Measurements from ENCODE around the gene LGALS9. TPM values are rescaled to one million over a fixed set of nuclear protein-coding genes. Genes with fewer than 3 reads are reported as not detected.
A peak's percentile ranks its signal among the peaks of the same experiment; 100 is the strongest.
"Not testable (repeated sequence)": the region's sequence is repeated elsewhere in the genome, so short reads cannot be mapped to it uniquely, and the experiment has no call there.

The LGALS9 gene
- polyA plus RNA-seq, 3 donors, result 149 to 581 (median 149) TPM

DNA sequence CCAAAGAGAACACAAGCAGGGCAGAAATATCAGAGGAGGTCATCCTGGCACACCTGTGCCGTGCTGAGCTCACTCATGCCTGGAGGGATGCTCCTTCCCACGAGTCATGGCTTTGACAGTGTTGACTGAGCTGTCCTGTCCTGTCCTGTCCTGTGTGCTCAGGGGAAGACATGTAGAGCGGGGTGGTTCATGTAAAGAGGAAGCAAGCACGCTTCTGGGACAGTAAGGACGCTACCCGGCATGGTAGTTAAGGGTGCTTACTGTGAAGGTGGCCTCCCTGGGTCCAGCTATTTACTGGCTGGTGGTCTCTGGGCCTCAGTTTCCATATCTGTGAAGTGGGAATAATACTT, 398 bp downstream of the LGALS9 start:
- peak; percentile 42 to 61 (median 58) for DNase-seq
- Histone ChIP-seq H3K9ac (ENCODE audit: insufficient read depth, low read length, poor library complexity, severe bottlenecking) (peak overlapping the region; percentile 60), H3K27me3 (ENCODE audit: control insufficient read depth in 2 of 2, insufficient read depth in 2 of 2, low read length in 2 of 2) (no peaks in the 10 kb centered on the region), H3K4me3 (replicated peaks in 1 of 3; ENCODE audit: low read depth in 2 of 3, low read length in 3 of 3) (peak overlapping the region; percentile 78 to 97 (median 89)), H3K4me1 (ENCODE audit: control insufficient read depth in 1 of 2, insufficient read depth in 2 of 2, low read length in 2 of 2) (peaks cover 50 to 53% of the 10 kb centered on the region in 2 donors), H3K79me2 (ENCODE audit: insufficient read depth, low read length) (peaks cover 52% of the 10 kb centered on the region), H3K4me2 (replicated peaks; ENCODE audit: extremely low read depth, low read length, poor library complexity, severe bottlenecking) (peak overlapping the region; percentile 91), H2AFZ (ENCODE audit: insufficient read depth, low read depth, low read length, poor library complexity, severe bottlenecking) (peak overlapping the region; percentile 69), H4K20me1 (ENCODE audit: insufficient read depth, low read length) (peaks cover 51% of the 10 kb centered on the region), H3K9me3 (replicated peaks in 1 of 2; ENCODE audit: control insufficient read depth in 1 of 2, insufficient read depth in 1 of 2, low read length in 2 of 2) (no peaks in the 10 kb centered on the region), H3K36me3 (replicated peaks in 1 of 2; ENCODE audit: control insufficient read depth in 1 of 2, insufficient read depth in 2 of 2, low read length in 2 of 2) (peaks cover 4 to 12% of the 10 kb centered on the region in 2 donors), H3K27ac (ENCODE audit: low read depth in 1 of 2, low read length in 2 of 2) (peak overlapping the region; percentile 83 to 84)
- TF ChIP-seq CTCF (IDR thresholded peaks at IDR 0.05), result no peak
- 0% methylated on average over 6 of the region's 6 CpGs for WGBS (ENCODE audit: insufficient coverage)
- Mint-ChIP-seq H3K4me1 (peaks cover 55% of the 10 kb centered on the region), H3K27me3 (ENCODE audit: low read depth in 3 of 3) (peaks cover 0 to 3% (median 0%) of the 10 kb centered on the region in 3 donors), H3K9me3 (no peaks in the 10 kb centered on the region), H3K4me3 (peak overlapping the region; percentile 98 to 100), H3K27ac (peak overlapping the region; percentile 90 to 96 (median 94)), H3K36me3 (peaks cover 22 to 36% of the 10 kb centered on the region in 2 donors)
- intact Hi-C loops (cut with micrococcal nuclease), result loop anchor here in 1 of 2 donors (10.0 kb wide), 1 partner anchor 387 kb away; no protein-coding TSS in a partner anchor

- peaks cover 20 to 37% of the 10 kb centered on the region in 2 donors for H3K36me3 Mint-ChIP-seq
- H3K27me3 ChIP-seq (ENCODE audit: control insufficient read depth in 2 of 2, insufficient read depth in 2 of 2, low read length in 2 of 2), result no peaks in the 10 kb centered on the region
- H3K79me2 ChIP-seq (ENCODE audit: insufficient read depth, low read length), result peaks cover 59% of the 10 kb centered on the region
- H3K4me3 Mint-ChIP-seq, result peak overlapping the region; percentile 98 to 100
- H3K4me1 ChIP-seq (ENCODE audit: control insufficient read depth in 1 of 2, insufficient read depth in 2 of 2, low read length in 2 of 2), result peaks cover 51 to 53% of the 10 kb centered on the region in 2 donors
- no peak for TF ChIP-seq CTCF (IDR thresholded peaks at IDR 0.05)
- H3K4me1 Mint-ChIP-seq, result peaks cover 57% of the 10 kb centered on the region
- peak overlapping the region; percentile 69 for H2AFZ ChIP-seq (ENCODE audit: insufficient read depth, low read depth, low read length, poor library complexity, severe bottlenecking)
- H3K9ac ChIP-seq (ENCODE audit: insufficient read depth, low read length, poor library complexity, severe bottlenecking), result peak overlapping the region; percentile 60
- peak overlapping the region; percentile 78 to 97 (median 89) for H3K4me3 ChIP-seq (replicated peaks in 1 of 3; ENCODE audit: low read depth in 2 of 3, low read length in 3 of 3)
- H3K9me3 ChIP-seq (replicated peaks in 1 of 2; ENCODE audit: control insufficient read depth in 1 of 2, insufficient read depth in 1 of 2, low read length in 2 of 2), result no peaks in the 10 kb centered on the region
- WGBS (ENCODE audit: insufficient coverage), result 9% methylated on average over 7 of the region's 11 CpGs
- peak overlapping the region; percentile 91 for H3K4me2 ChIP-seq (replicated peaks; ENCODE audit: extremely low read depth, low read length, poor library complexity, severe bottlenecking)
- no peak for DNase-seq
- peak overlapping the region; percentile 90 to 96 (median 94) for H3K27ac Mint-ChIP-seq
- peaks cover 0 to 5% of the 10 kb centered on the region in 2 donors for H3K36me3 ChIP-seq (replicated peaks in 1 of 2; ENCODE audit: control insufficient read depth in 1 of 2, insufficient read depth in 2 of 2, low read length in 2 of 2)
- H3K27ac ChIP-seq (ENCODE audit: low read depth in 1 of 2, low read length in 2 of 2), result peak overlapping the region; percentile 83 to 84
- intact Hi-C loops (cut with micrococcal nuclease), result loop anchor here in 1 of 2 donors (10.0 kb wide), 1 partner anchor 387 kb away; no protein-coding TSS in a partner anchor
- H3K9me3 Mint-ChIP-seq, result no peaks in the 10 kb centered on the region
- peaks cover 0 to 3% (median 0%) of the 10 kb centered on the region in 3 donors for H3K27me3 Mint-ChIP-seq (ENCODE audit: low read depth in 3 of 3)
- peaks cover 57% of the 10 kb centered on the region for H4K20me1 ChIP-seq (ENCODE audit: insufficient read depth, low read length)
These were observed 1.1 kb downstream of the LGALS9 start for GRCh38 chr17:27631897-27632725.

DNA sequence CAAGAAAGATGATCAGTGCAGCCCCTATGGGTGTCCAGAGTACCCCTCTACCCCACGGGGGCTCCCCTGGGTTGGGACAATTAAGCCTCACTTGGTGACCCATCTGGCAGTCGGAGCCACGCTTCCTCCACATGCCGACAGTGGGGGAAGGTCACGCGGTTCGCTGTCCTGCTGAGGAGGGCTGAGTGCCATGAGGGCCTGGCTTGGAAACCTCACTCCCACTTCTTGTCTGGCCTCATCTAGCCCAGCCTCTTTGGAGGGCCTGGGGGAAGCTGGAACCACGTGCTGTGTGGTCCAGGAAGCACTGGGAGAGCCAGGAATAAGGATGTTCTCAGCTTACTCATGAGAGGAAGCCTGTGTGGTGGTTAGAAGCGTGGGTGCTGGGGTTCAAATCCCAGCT, 1.8 kb downstream of the LGALS9 start:
- H3K27me3 Mint-ChIP-seq (ENCODE audit: low read depth in 3 of 3); H3K9me3 ChIP-seq (replicated peaks in 1 of 2; ENCODE audit: control insufficient read depth in 1 of 2, insufficient read depth in 1 of 2, low read length in 2 of 2); H3K9me3 Mint-ChIP-seq; H3K36me3 ChIP-seq (replicated peaks in 1 of 2; ENCODE audit: control insufficient read depth in 1 of 2, insufficient read depth in 2 of 2, low read length in 2 of 2); H3K27me3 ChIP-seq (ENCODE audit: control insufficient read depth in 2 of 2, insufficient read depth in 2 of 2, low read length in 2 of 2); H2AFZ ChIP-seq (ENCODE audit: insufficient read depth, low read depth, low read length, poor library complexity, severe bottlenecking): not testable (repeated sequence)
- intact Hi-C loops (cut with micrococcal nuclease), result loop anchor here in 1 of 2 donors (10.0 kb wide), 1 partner anchor 388 kb away; no protein-coding TSS in a partner anchor
- Histone ChIP-seq H3K4me1 (ENCODE audit: control insufficient read depth in 1 of 2, insufficient read depth in 2 of 2, low read length in 2 of 2) (peaks cover 51 to 53% of the 10 kb centered on the region in 2 donors), H3K9ac (ENCODE audit: insufficient read depth, low read length, poor library complexity, severe bottlenecking) (peak overlapping the region; percentile 60), H3K79me2 (ENCODE audit: insufficient read depth, low read length) (peaks cover 66% of the 10 kb centered on the region), H3K4me3 (replicated peaks in 1 of 3; ENCODE audit: low read depth in 2 of 3, low read length in 3 of 3) (peak overlapping the region; percentile 78 to 97 (median 89)), H4K20me1 (ENCODE audit: insufficient read depth, low read length) (peaks cover 64% of the 10 kb centered on the region), H3K4me2 (replicated peaks; ENCODE audit: extremely low read depth, low read length, poor library complexity, severe bottlenecking) (peak overlapping the region; percentile 91), H3K27ac (ENCODE audit: low read depth in 1 of 2, low read length in 2 of 2) (peak overlapping the region; percentile 83 to 84)
- 3% methylated on average over 5 of the region's 9 CpGs for WGBS (ENCODE audit: insufficient coverage)
- Mint-ChIP-seq H3K4me1 (peaks cover 57% of the 10 kb centered on the region), H3K36me3 (peaks cover 18 to 39% of the 10 kb centered on the region in 2 donors), H3K27ac (peak overlapping the region; percentile 69 to 96 (median 83)), H3K4me3 (peak overlapping the region; percentile 98 to 100)
- DNase-seq, result peak; percentile 23 to 54 (median 38)

All from CD14-positive monocyte (primary cell).